MM.1S (cell line): ENCODE results near the gene C2CD4C.
"Not testable (repeated sequence)": the region's sequence is repeated elsewhere in the genome, so short reads cannot be mapped to it uniquely, and the experiment has no call there.

Experiments
- DNase-seq: peaks from one replicate; pipeline ENCODE4 v3.0.0-alpha.2; 2015
- H2AFZ ChIP-seq: fragments of 300-600 bp; sonication (generic); 2 replicates; pipeline ENCODE4 v1.6.0; 2016; ENCODE audit warnings: antibody characterized with exemption, low read length
- H3F3A ChIP-seq: fragments of 300-600 bp; sonication (generic); 2 replicates; pipeline ENCODE4 v1.6.1; 2016; ENCODE audit warnings: mild to moderate bottlenecking, antibody characterized with exemption, low read length, moderate library complexity, mixed read lengths; ENCODE audit not compliant: insufficient read depth
- H3K27ac ChIP-seq: fragments of 300-600 bp; sonication (generic); 2 replicates; pipeline ENCODE4 v1.5.1; 2016; ENCODE audit warnings: mild to moderate bottlenecking, low read length
- H3K27me3 ChIP-seq: fragments of 300-600 bp; sonication (generic); replicated peaks from 2 replicates; pipeline ENCODE4 v1.6.0; 2016; ENCODE audit warnings: low read length; ENCODE audit not compliant: insufficient read depth
- H3K36me3 ChIP-seq: fragments of 300-600 bp; sonication (generic); replicated peaks from 2 replicates; pipeline ENCODE4 v1.6.1; 2016; ENCODE audit warnings: mild to moderate bottlenecking, low read length, mixed read lengths; ENCODE audit not compliant: insufficient read depth
- H3K4me1 ChIP-seq: fragments of 300-600 bp; sonication (generic); 2 replicates; pipeline ENCODE4 v1.6.1; 2016; ENCODE audit warnings: low read length, mixed read lengths
- H3K4me2 ChIP-seq: fragments of 300-600 bp; sonication (generic); 2 replicates; pipeline ENCODE4 v1.6.0; 2016; ENCODE audit warnings: low read depth, low read length
- H3K4me3 ChIP-seq: fragments of 300-600 bp; sonication (generic); 2 replicates; pipeline ENCODE4 v1.5.1; 2016; ENCODE audit warnings: low read length, mixed read lengths
- H3K79me2 ChIP-seq: fragments of 300-600 bp; sonication (generic); 2 replicates; pipeline ENCODE4 v1.6.1; 2016; ENCODE audit warnings: mixed run types, low read length, mixed read lengths
- H3K9ac ChIP-seq: fragments of 300-600 bp; sonication (generic); 2 replicates; pipeline ENCODE4 v1.6.1; 2016; ENCODE audit warnings: low read length, mixed read lengths
- H3K9me2 ChIP-seq: fragments of 300-600 bp; sonication (generic); replicated peaks from 2 replicates; pipeline ENCODE4 v1.6.1; 2016; ENCODE audit warnings: mild to moderate bottlenecking, low read length, mixed read lengths; ENCODE audit not compliant: insufficient read depth
- H3K9me3 ChIP-seq: fragments of 300-600 bp; sonication (generic); replicated peaks from 2 replicates; pipeline ENCODE4 v1.6.1; 2016; ENCODE audit warnings: mild to moderate bottlenecking, low read length, mixed read lengths; ENCODE audit not compliant: insufficient read depth
- H4K20me1 ChIP-seq: fragments of 300-600 bp; sonication (generic); 2 replicates; pipeline ENCODE4 v1.6.1; 2016; ENCODE audit warnings: mild to moderate bottlenecking, low read length, moderate library complexity, mixed read lengths; ENCODE audit not compliant: insufficient read depth
- EZH2 ChIP-seq: fragments of 300-600 bp; sonication (generic); optimal IDR thresholded peaks from 2 replicates; pipeline ENCODE3; 2017; ENCODE audit warnings: low read depth, mild to moderate bottlenecking, antibody characterized with exemption, low read length, mixed read lengths
- EZH2phosphoT487 ChIP-seq: fragments of 300-600 bp; sonication (generic); IDR thresholded peaks from 2 replicates; pipeline ENCODE4 v1.6.1; 2018; ENCODE audit warnings: antibody characterized with exemption, low read length
- TF ChIP-seq, protein P1 (sequence below): fragments of 300-600 bp; sonication (generic); IDR thresholded peaks from 2 replicates; pipeline ENCODE4 v1.5.1; 2016; ENCODE audit warnings: antibody characterized with exemption, low read length, mixed read lengths

Gene C2CD4C

DNA sequence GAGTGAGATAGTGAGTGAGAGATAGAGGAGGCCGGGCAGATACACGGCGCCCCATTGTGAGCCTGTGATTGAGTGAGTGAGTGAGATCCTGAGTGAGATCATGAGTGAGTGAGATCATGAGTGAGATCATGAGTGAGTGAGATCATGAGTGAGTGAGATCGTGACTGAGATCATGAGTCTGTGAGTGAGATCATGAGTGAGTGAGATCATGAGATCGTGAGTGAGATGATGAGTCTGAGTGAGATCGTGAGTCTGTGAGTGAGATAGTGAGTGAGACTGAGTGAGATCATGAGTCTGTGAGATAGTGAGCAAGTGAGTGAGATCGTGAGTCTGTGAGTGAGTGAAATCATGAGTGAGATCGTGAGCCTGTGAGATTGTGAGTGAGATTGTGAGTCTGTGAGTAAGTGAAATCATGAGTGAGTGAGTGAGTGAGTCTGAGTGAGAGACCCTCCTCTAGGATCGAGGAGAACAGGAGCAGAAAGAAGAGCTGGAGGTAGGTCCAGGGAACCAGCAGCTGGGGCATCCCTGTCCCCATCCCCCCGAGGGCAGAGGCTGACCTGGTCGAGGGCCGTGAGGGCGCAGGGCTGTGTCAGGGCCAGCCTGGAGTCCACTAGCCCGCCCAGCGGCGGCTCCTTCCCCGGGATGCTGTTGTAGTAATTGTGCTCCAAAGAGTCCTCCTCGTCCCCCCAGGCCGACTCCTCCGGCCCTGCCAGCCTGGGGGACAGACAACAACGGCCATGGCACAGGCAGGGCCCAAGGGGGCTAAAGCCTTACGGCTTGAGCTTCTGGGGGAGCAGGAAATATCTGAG lies 25.4 kb upstream of the C2CD4C start:
- Histone ChIP-seq H3K79me2 (no peaks in the 10 kb centered on the region), H3K27me3 (peaks cover 46% of the 10 kb centered on the region), H3K9me3 (no peaks in the 10 kb centered on the region), H3F3A (no peaks in the 10 kb centered on the region), H4K20me1 (no peaks in the 10 kb centered on the region), H3K27ac (no peak overlapping the region), H3K4me2 (no peak overlapping the region), H2AFZ (no peak overlapping the region), H3K9ac (no peak overlapping the region), H3K36me3 (no peaks in the 10 kb centered on the region), H3K4me3 (no peak overlapping the region), H3K9me2 (no peaks in the 10 kb centered on the region), H3K4me1 (no peaks in the 10 kb centered on the region)
- DNase-seq = no peak
- TF ChIP-seq EZH2 (no peak), EZH2phosphoT487 (no peak)
- TF ChIP-seq, protein P1, sequence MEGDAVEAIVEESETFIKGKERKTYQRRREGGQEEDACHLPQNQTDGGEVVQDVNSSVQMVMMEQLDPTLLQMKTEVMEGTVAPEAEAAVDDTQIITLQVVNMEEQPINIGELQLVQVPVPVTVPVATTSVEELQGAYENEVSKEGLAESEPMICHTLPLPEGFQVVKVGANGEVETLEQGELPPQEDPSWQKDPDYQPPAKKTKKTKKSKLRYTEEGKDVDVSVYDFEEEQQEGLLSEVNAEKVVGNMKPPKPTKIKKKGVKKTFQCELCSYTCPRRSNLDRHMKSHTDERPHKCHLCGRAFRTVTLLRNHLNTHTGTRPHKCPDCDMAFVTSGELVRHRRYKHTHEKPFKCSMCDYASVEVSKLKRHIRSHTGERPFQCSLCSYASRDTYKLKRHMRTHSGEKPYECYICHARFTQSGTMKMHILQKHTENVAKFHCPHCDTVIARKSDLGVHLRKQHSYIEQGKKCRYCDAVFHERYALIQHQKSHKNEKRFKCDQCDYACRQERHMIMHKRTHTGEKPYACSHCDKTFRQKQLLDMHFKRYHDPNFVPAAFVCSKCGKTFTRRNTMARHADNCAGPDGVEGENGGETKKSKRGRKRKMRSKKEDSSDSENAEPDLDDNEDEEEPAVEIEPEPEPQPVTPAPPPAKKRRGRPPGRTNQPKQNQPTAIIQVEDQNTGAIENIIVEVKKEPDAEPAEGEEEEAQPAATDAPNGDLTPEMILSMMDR = no peak

DNA sequence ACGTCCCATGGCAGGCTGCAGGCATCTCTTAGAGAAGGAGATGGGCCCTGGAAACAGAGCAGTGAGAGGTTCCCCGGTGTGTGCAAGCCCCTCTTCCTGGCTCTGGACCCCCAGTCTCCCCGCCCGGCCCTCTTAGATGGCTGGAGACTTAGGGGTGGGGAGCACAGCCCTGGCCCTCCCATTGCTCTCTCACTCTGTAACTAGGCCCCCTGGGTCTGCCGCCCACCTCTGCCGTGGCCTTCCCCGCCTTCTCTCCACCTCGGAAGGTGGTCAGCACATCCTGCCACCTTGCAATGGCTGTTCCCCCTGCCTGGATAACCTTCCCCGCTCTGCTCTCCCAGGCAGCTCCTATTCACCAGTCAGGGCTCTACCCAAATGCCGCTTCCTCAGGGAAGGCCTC lies 21.8 kb upstream of the C2CD4C start:
- H3K4me3 ChIP-seq = no peak overlapping the region
- H3F3A ChIP-seq = no peaks in the 10 kb centered on the region
- no peak for DNase-seq
- no peak overlapping the region for H3K4me2 ChIP-seq
- H3K9me3 ChIP-seq = no peaks in the 10 kb centered on the region
- no peak for TF ChIP-seq EZH2phosphoT487
- TF ChIP-seq, protein P1 = no peak
- no peak for TF ChIP-seq EZH2
- no peak overlapping the region for H3K9ac ChIP-seq
- H3K79me2 ChIP-seq = no peaks in the 10 kb centered on the region
- H3K27ac ChIP-seq = no peak overlapping the region
- no peaks in the 10 kb centered on the region for H3K36me3 ChIP-seq
- H3K27me3 ChIP-seq = peaks cover 18% of the 10 kb centered on the region
- H2AFZ ChIP-seq = no peak overlapping the region
- H3K9me2 ChIP-seq = no peaks in the 10 kb centered on the region
- H4K20me1 ChIP-seq = no peaks in the 10 kb centered on the region
- H3K4me1 ChIP-seq = no peaks in the 10 kb centered on the region

DNA sequence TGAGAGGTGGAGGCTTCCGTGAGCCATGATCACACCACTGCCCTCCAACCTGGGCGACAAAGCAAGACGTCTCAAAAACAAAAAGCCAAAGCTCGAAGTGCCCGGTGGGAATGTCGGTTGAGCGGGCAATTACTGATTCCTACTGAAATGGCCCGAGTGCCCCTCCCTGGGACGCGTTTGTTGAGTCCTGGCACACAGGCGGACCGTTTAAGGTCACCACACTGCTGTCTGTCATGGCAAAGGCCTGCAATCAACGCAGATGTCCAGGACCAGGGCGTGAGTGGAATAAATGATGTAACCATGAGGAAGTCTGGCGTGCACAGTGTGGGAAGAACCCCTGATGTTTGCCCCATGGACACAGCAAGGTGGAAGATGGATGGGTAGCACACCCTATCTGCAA lies 19.2 kb upstream of the C2CD4C start:
- H2AFZ ChIP-seq = no peak overlapping the region
- H3K27ac ChIP-seq = no peak overlapping the region
- H3K4me1 ChIP-seq = no peaks in the 10 kb centered on the region
- no peak for DNase-seq
- H3K36me3 ChIP-seq = no peaks in the 10 kb centered on the region
- no peak overlapping the region for H3K9ac ChIP-seq
- H3K4me3 ChIP-seq = no peak overlapping the region
- no peak for TF ChIP-seq EZH2
- no peak for TF ChIP-seq EZH2phosphoT487
- TF ChIP-seq, protein P1 = no peak
- no peaks in the 10 kb centered on the region for H3F3A ChIP-seq
- no peaks in the 10 kb centered on the region for H3K79me2 ChIP-seq
- no peaks in the 10 kb centered on the region for H3K9me3 ChIP-seq
- H3K4me2 ChIP-seq = no peak overlapping the region
- H3K9me2 ChIP-seq = no peaks in the 10 kb centered on the region
- peaks cover 27% of the 10 kb centered on the region for H3K27me3 ChIP-seq
- H4K20me1 ChIP-seq = no peaks in the 10 kb centered on the region

DNA sequence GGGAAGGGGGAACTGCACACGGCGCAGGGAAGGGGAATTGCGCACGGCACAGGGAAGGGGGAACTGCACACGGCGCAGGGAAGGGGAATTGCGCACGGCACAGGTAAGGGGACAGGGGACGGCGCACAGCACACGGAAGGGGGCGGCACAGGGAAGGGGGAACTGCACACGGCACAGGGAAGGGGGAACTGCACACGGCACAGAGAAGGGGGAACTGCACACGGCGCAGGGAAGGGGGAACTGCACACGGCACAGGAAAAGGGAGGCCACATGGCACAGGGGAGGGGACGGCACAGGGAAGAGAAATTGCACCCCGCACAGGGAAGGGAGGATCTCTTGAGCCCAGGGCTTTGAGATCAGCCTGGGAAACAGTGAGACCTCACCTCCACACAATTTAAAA lies 18.7 kb upstream of the C2CD4C start:
- H3K9me2 ChIP-seq, H3K4me3 ChIP-seq, H3F3A ChIP-seq, H3K27ac ChIP-seq, DNase-seq, H4K20me1 ChIP-seq, H3K79me2 ChIP-seq, H3K9me3 ChIP-seq, H3K9ac ChIP-seq, H3K4me2 ChIP-seq, H2AFZ ChIP-seq, H3K4me1 ChIP-seq, H3K36me3 ChIP-seq: not testable (repeated sequence)
- H3K27me3 ChIP-seq = peaks cover 29% of the 10 kb centered on the region
